ENCODE data around the gene NBPF3. TPM values are rescaled to one million over a fixed set of nuclear protein-coding genes. Genes with fewer than 3 reads are reported as not detected.

NBPF3 gene
- total and polyA plus RNA-seq, 2 experiments from 2014 or later: 2.7 to 18.1 TPM

DNA sequence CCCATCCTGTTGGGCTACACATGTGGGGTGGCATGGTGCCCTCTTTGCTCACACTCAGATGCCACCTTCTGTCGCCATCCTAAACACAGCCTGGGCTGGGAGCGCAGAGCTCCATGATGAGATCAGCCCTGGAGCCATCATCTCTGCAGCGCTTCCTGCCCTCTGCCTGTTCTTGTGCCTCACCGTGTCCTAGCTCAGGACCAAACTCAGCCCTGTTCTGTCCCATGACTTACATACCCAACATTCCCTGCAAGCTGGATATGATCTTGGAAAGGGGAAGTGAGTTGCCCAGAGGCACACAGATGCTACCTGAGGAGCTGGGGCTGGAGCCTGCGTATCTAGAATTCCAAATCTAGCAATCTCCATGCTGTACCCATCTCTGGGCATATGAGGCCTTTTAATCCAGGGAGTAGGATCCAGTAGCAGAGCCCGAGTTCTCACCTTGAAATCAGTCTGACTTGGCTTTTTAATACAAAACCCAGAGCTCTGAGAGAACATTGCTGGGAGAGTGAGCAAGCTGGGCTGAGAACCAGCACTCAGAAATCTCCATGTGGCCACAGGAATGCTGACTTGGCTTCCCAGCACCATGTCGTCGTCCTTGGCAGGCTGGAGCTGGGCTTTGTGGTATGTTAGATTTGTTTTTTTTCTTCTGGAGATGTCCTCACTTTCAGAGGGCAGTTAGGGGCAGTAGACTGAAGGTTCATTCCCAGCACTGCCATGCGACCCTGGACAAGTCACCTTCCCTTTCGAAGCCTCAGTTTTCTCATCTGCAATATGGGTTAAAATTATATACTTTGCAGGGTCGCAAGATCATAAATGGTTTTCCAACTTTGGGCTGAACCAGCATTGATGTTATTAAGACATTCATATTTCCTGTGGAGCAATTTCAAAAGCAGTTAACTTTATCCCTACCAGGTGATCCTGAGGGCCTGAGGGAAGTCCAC lies 71.9 kb downstream of the NBPF3 start (continued):
- TF ChIP-seq, protein P1, sequence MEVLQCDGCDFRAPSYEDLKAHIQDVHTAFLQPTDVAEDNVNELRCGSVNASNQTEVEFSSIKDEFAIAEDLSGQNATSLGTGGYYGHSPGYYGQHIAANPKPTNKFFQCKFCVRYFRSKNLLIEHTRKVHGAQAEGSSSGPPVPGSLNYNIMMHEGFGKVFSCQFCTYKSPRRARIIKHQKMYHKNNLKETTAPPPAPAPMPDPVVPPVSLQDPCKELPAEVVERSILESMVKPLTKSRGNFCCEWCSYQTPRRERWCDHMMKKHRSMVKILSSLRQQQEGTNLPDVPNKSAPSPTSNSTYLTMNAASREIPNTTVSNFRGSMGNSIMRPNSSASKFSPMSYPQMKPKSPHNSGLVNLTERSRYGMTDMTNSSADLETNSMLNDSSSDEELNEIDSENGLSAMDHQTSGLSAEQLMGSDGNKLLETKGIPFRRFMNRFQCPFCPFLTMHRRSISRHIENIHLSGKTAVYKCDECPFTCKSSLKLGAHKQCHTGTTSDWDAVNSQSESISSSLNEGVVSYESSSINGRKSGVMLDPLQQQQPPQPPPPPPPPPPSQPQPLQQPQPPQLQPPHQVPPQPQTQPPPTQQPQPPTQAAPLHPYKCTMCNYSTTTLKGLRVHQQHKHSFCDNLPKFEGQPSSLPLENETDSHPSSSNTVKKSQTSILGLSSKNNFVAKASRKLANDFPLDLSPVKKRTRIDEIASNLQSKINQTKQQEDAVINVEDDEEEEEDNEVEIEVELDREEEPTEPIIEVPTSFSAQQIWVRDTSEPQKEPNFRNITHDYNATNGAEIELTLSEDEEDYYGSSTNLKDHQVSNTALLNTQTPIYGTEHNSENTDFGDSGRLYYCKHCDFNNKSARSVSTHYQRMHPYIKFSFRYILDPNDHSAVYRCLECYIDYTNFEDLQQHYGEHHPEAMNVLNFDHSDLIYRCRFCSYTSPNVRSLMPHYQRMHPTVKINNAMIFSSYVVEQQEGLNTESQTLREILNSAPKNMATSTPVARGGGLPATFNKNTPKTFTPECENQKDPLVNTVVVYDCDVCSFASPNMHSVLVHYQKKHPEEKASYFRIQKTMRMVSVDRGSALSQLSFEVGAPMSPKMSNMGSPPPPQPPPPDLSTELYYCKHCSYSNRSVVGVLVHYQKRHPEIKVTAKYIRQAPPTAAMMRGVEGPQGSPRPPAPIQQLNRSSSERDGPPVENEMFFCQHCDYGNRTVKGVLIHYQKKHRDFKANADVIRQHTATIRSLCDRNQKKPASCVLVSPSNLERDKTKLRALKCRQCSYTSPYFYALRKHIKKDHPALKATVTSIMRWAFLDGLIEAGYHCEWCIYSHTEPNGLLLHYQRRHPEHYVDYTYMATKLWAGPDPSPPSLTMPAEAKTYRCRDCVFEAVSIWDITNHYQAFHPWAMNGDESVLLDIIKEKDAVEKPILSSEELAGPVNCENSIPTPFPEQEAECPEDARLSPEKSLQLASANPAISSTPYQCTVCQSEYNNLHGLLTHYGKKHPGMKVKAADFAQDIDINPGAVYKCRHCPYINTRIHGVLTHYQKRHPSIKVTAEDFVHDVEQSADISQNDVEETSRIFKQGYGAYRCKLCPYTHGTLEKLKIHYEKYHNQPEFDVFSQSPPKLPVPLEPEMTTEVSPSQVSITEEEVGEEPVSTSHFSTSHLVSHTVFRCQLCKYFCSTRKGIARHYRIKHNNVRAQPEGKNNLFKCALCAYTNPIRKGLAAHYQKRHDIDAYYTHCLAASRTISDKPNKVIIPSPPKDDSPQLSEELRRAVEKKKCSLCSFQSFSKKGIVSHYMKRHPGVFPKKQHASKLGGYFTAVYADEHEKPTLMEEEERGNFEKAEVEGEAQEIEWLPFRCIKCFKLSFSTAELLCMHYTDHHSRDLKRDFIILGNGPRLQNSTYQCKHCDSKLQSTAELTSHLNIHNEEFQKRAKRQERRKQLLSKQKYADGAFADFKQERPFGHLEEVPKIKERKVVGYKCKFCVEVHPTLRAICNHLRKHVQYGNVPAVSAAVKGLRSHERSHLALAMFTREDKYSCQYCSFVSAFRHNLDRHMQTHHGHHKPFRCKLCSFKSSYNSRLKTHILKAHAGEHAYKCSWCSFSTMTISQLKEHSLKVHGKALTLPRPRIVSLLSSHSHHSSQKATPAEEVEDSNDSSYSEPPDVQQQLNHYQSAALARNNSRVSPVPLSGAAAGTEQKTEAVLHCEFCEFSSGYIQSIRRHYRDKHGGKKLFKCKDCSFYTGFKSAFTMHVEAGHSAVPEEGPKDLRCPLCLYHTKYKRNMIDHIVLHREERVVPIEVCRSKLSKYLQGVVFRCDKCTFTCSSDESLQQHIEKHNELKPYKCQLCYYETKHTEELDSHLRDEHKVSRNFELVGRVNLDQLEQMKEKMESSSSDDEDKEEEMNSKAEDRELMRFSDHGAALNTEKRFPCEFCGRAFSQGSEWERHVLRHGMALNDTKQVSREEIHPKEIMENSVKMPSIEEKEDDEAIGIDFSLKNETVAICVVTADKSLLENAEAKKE (CRISPR knock-in tag; IDR thresholded peaks at IDR 0.05): no peak
- TF ChIP-seq CREB1 (CRISPR knock-in tag; IDR thresholded peaks at IDR 0.05; ENCODE audit: low read depth) (no peak), STAT1 (IDR thresholded peaks at IDR 0.05; ENCODE audit: unreplicated experiment) (no peak), POLR2AphosphoS5 (IDR thresholded peaks at IDR 0.05; ENCODE audit: low read depth) (no peak), ZNF114 (CRISPR knock-in tag; IDR thresholded peaks at IDR 0.05) (no peak), EZH2 (IDR thresholded peaks at IDR 0.05; ENCODE audit: low read depth, unreplicated experiment) (no peak), JUNB (IDR thresholded peaks at IDR 0.05; ENCODE audit: unreplicated experiment) (no peak), EZH2phosphoT487 (IDR thresholded peaks at IDR 0.05; ENCODE audit: unreplicated experiment) (no peak), ZNF331 (CRISPR knock-in tag; IDR thresholded peaks at IDR 0.05; ENCODE audit: low read depth) (no peak), NANOG (IDR thresholded peaks at IDR 0.05; ENCODE audit: borderline replicate concordance) (no peak)
- TF ChIP-seq, protein P2, sequence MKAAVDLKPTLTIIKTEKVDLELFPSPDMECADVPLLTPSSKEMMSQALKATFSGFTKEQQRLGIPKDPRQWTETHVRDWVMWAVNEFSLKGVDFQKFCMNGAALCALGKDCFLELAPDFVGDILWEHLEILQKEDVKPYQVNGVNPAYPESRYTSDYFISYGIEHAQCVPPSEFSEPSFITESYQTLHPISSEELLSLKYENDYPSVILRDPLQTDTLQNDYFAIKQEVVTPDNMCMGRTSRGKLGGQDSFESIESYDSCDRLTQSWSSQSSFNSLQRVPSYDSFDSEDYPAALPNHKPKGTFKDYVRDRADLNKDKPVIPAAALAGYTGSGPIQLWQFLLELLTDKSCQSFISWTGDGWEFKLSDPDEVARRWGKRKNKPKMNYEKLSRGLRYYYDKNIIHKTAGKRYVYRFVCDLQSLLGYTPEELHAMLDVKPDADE (IDR thresholded peaks at IDR 0.05): no peak
- TF ChIP-seq, protein P3, sequence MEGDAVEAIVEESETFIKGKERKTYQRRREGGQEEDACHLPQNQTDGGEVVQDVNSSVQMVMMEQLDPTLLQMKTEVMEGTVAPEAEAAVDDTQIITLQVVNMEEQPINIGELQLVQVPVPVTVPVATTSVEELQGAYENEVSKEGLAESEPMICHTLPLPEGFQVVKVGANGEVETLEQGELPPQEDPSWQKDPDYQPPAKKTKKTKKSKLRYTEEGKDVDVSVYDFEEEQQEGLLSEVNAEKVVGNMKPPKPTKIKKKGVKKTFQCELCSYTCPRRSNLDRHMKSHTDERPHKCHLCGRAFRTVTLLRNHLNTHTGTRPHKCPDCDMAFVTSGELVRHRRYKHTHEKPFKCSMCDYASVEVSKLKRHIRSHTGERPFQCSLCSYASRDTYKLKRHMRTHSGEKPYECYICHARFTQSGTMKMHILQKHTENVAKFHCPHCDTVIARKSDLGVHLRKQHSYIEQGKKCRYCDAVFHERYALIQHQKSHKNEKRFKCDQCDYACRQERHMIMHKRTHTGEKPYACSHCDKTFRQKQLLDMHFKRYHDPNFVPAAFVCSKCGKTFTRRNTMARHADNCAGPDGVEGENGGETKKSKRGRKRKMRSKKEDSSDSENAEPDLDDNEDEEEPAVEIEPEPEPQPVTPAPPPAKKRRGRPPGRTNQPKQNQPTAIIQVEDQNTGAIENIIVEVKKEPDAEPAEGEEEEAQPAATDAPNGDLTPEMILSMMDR (conservative IDR thresholded peaks at IDR 0.05; ENCODE audit: low read depth in 2 of 2): no peak
